ACC112 (cell line): Measurements from ENCODE around the gene REC8.

Source experiments
- H2AFZ ChIP-seq: fragments of 200-600 bp; sonication (generic); one replicate; pipeline ENCODE4 v1.6.0; 2017; ENCODE audit warnings: antibody characterized with exemption, low read length; ENCODE audit not compliant: unreplicated experiment
- H3K27ac ChIP-seq: fragments of 200-600 bp; sonication (generic); 2 replicates; pipeline ENCODE4 v1.5.1; 2014; ENCODE audit warnings: low read depth, mild to moderate bottlenecking, antibody characterized with exemption, low read length, moderate library complexity
- H3K27me3 ChIP-seq: fragments of 200-600 bp; sonication (generic); 2 replicates; pipeline ENCODE4 v1.6.1; 2014; ENCODE audit warnings: mild to moderate bottlenecking, antibody characterized with exemption, low read length, moderate library complexity, mixed read lengths; ENCODE audit not compliant: insufficient read depth
- H3K36me3 ChIP-seq: fragments of 200-600 bp; sonication (generic); 2 replicates; pipeline ENCODE4 v1.6.1; 2016; ENCODE audit warnings: mild to moderate bottlenecking, antibody characterized with exemption, low read length, moderate library complexity, mixed read lengths; ENCODE audit not compliant: insufficient read depth
- H3K4me1 ChIP-seq: fragments of 200-600 bp; sonication (generic); one replicate; pipeline ENCODE4 v1.6.1; 2016; ENCODE audit warnings: low read length, mixed read lengths; ENCODE audit not compliant: insufficient read depth, unreplicated experiment, control insufficient read depth
- H3K4me3 ChIP-seq: fragments of 200-600 bp; sonication (generic); 2 replicates; pipeline ENCODE4 v1.5.1; 2014; ENCODE audit warnings: mild to moderate bottlenecking, low read depth, low read length
- H3K79me2 ChIP-seq: fragments of 200-600 bp; sonication (generic); one replicate; pipeline ENCODE4 v1.6.0; 2016; ENCODE audit warnings: low read length; ENCODE audit not compliant: control insufficient read depth, unreplicated experiment, insufficient read depth

The REC8 gene

DNA sequence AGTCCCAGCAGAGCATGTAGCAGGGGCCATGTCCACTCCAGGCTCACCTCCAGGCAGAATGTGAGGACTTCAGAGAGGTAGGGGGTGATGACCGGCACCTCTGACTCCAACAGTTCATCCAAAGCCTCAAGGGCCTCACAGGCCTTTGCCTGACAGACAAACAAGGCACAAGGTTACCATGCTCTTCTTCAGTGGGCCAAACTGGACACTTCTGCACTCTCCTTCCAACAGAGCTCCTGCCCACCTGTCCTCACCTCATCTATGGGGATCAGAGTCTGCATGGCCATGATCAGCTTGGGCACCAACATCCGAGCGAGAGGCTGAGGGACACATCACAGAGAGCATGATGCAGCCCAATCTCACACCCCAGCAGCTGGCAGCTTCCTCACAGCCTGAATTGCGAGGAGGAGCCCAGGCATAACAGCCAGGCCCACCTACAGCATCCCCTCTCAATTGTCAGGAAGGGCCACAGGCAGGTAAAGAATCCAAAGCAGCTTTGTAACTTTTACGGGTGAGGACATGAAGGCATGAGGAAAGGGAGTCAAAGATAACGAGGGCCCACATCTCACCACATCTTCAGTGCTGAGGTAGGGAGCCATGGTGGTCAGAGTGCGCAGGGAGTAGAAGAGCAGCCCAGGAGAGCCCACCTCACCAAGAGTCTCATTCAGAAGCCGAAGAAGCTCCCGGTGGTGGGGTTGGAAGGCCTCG is 15.1 kb downstream of the REC8 start:
- peaks cover 6% of the 10 kb centered on the region for H3K4me1 ChIP-seq
- H3K4me3 ChIP-seq = peak overlapping the region; percentile 90; the same call in 1 of the 2 replicates
- H2AFZ ChIP-seq = no peak overlapping the region
- H3K27ac ChIP-seq = no peak overlapping the region
- no peaks in the 10 kb centered on the region for H3K27me3 ChIP-seq
- H3K36me3 ChIP-seq = 0 out of 2 replicates have a peak, but pooled peaks cover 8% of the 10 kb centered on the region
- peaks cover 11% of the 10 kb centered on the region for H3K79me2 ChIP-seq

DNA sequence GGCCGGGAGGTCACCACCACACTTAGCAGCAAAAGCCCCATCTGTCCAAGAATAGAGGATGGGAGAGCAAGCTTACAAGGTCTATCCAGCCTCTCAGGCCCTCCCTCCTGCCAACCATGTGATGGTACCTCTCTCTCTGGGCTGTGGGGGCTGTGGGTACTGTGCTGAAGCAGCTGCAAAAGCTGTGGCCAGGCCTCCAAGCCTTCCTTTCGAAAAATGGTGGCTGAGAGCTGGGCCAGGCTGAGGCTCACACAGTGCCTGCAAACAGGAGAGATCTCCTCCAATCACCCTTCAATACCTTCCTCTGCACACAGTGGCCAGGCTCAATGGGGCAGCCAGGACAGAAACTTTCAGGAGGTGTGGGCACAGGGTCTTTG is 15.6 kb downstream of the REC8 start:
- Histone ChIP-seq H2AFZ (no peak overlapping the region), H3K27ac (no peak overlapping the region), H3K36me3 (peaks cover 13% of the 10 kb centered on the region), H3K27me3 (no peaks in the 10 kb centered on the region), H3K4me3 (peak overlapping the region; percentile 90), H3K4me1 (peaks cover 6% of the 10 kb centered on the region), H3K79me2 (peaks cover 13% of the 10 kb centered on the region)

DNA sequence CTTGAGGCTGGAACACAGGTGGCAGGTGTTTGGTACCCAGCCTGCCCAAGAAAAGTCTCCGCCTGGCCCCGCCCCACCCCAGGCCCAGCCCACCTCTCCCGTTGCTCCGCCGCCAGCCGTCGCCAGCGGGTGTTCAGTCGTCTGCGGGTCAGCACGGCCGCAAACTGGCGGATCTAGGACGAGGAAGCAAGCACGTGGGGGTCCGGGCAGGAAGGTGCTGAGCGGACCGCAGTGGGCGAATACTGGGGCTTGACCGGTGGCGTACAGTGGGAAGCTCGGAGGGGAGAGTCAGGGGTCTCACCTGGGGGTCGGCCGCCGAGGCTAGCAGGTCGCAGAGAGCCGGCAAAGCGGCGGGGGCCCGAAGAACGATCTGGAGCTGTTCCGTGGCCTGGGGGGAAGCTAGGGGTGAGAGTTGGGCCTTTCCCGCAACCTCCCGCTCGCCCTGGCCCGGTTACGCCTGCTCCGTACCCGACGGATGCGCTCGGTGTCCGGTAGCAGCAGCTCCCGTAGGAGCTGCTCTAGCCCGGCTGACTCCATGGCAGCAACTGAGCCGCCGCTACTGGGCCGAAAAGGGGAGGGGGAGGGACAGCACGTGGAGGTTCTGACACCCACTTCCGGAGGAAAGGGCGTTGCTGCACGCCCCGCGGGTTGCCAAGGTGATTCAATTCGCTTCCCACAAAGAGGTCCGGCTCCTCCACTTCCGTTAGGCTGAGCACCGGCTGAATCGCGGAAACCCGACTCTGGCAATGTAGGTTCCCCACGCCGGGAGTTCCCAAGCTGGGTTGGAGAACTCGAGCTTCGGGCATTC is 16.6 kb downstream of the REC8 start, which contains the start of gene IPO4:
Gene IPO4 (minus strand): TSS at position 566 of the 808 bp plus-strand sequence. CDS start 29 bp downstream, at position 537.
- Histone ChIP-seq H3K27ac (peak within 1 kb of the TSS; percentile 45), H3K4me1 (peaks cover 6% of the 10 kb centered on the region), H3K4me3 (peak within 1 kb of the TSS; percentile 90), H2AFZ (peak within 1 kb of the TSS; percentile 15), H3K36me3 (peaks cover 19% of the 10 kb centered on the region), H3K27me3 (no peaks in the 10 kb centered on the region), H3K79me2 (peaks cover 19% of the 10 kb centered on the region)

DNA sequence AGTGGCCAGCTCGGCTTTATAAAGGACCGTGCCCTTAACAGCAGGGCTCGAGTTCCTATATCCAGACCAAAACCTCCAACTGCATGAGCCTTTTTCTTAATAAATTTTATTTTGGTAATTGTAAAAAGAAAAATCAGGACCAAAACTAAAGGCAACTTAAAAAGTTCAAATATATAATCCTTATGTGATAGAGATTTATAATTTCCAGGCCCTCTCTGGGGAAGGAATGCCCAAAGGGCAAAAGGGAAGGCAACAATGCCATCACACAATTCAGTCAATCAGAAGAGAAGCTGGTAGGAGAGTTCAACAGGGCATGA is 17.1 kb downstream of the REC8 start:
- H3K79me2 ChIP-seq = peaks cover 22% of the 10 kb centered on the region
- H3K4me3 ChIP-seq = peak overlapping the region; percentile 90
- H3K27ac ChIP-seq = peak overlapping the region; percentile 18
- peaks cover 9% of the 10 kb centered on the region for H3K4me1 ChIP-seq
- no peak overlapping the region for H2AFZ ChIP-seq
- no peaks in the 10 kb centered on the region for H3K27me3 ChIP-seq
- peaks cover 19% of the 10 kb centered on the region for H3K36me3 ChIP-seq

DNA sequence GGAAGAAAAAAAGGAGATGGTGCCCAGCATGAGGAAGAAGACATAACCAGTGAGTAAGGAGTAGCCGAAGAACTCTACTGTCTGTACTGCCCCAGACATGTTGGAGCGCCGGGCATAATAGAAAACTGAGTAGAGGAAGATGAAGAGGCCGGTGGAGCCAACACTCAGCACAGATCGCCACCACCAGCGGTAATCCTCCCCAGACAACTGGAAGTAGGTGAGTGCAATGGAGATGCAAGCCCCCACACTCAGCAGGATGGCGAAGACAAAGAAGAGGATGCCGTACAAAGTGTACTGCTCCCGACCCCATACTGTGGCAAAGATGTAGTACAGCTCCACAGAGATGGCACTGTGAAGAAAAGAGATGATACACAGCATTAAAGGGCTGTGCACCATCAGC is 17.6 kb downstream of the REC8 start:
- H3K36me3 ChIP-seq = peaks cover 19% of the 10 kb centered on the region
- H3K4me1 ChIP-seq = peaks cover 13% of the 10 kb centered on the region
- H2AFZ ChIP-seq = no peak overlapping the region
- H3K27me3 ChIP-seq = no peaks in the 10 kb centered on the region
- H3K79me2 ChIP-seq = peaks cover 27% of the 10 kb centered on the region
- H3K27ac ChIP-seq = peak overlapping the region; percentile 18
- H3K4me3 ChIP-seq = peak overlapping the region; percentile 90; the same call in 1 of the 2 replicates

DNA sequence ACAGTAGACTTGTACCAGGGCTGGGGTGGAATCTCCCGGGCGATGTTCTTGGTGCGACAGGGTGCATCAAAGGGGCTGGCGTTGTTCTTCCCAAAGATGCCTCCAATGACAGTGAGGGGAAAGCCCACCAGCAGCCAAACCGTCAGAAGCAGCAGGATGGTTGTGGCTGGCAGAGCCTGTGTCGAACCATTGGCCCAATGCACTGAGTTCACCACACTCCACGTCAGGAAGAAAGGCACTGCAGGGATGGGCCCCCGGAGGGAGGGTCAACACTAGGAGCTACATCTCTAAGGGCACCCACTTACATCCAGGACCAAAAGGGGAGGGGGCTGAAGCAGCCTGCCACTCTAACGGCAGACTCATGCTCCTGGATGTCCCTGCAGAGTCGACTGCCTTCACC is 18.5 kb downstream of the REC8 start:
- Histone ChIP-seq H3K27ac (no peak overlapping the region), H3K4me1 (peaks cover 16% of the 10 kb centered on the region), H2AFZ (no peak overlapping the region), H3K36me3 (peaks cover 19% of the 10 kb centered on the region), H3K27me3 (no peaks in the 10 kb centered on the region), H3K4me3 (no peak overlapping the region), H3K79me2 (peaks cover 36% of the 10 kb centered on the region)

DNA sequence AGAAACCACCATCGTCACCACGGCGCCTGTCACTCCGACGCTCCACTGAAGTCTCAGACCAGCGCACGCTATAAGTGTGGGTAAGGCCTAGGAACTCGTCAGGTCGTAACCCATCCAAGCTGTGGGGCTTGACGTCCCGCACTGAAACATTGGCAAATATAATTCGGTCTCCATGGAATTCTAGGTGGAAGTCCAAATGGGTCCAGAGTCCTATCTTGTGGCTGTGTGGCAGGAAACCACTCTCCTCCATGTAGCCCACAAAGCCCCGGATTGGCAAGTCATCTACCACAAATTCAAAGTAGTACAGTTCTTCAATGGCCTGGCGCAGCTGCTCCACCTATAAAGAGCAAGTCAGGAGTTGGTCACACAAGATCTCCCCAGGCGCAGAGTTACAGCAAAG is 21.1 kb downstream of the REC8 start:
- no peak overlapping the region for H2AFZ ChIP-seq
- no peak overlapping the region for H3K27ac ChIP-seq
- peaks cover 18% of the 10 kb centered on the region for H3K4me1 ChIP-seq
- peaks cover 43% of the 10 kb centered on the region for H3K79me2 ChIP-seq
- H3K27me3 ChIP-seq = no peaks in the 10 kb centered on the region
- peaks cover 19% of the 10 kb centered on the region for H3K36me3 ChIP-seq
- H3K4me3 ChIP-seq = no peak overlapping the region

DNA sequence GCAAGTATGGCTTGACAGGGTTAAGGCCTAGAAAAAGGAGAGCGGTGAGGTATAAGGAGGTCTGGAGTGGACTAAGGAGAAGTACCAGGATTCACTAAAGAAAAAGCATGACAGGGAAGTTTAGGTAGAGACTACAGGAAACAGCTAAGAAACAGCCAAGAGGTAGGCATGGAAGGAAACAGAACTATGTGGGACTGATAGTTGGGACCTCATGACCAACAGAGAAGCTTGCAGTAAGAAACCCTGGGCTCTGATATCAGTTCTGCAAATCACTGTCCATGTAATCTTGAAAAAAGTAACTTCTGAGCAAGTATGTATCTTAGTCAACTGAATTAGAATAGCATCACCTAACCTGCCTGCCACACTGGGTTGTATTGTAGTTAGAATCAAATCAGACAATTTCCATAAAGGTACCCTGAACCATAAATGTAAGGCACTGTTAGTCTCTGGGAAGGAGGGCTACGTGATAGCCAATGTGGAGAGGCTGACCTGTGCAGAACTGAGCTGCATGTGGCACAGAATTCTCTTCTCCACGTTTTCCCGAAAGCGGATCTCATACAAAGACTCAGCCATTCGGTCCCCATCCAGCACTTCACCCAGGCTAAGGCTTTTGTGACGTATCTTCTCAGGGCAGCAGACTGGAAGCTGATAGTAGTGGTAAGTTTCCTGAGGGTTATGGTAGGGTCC is 22.4 kb downstream of the REC8 start:
- H3K79me2 ChIP-seq = peaks cover 50% of the 10 kb centered on the region
- peaks cover 19% of the 10 kb centered on the region for H3K36me3 ChIP-seq
- peak overlapping the region; percentile 94 for H2AFZ ChIP-seq
- H3K27ac ChIP-seq = peak overlapping the region; percentile 94
- H3K4me3 ChIP-seq = peak overlapping the region; percentile 96
- H3K27me3 ChIP-seq = no peaks in the 10 kb centered on the region
- peaks cover 17% of the 10 kb centered on the region for H3K4me1 ChIP-seq

DNA sequence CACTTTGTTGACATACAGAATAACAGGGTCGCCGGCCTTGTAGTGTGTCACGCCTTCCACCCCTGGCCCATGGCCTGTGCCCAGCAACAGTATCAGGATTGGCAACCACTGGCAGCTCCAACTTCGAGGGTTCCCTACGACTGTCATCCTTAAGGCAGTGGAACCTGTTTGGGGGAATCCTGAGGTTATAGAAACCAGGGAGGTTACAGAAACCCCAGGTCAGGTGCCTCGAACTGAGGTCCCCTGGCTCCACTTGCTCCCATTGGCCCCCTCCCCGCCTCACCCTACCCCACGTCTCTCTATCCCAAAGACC is 22.9 kb downstream of the REC8 start:
- H3K27ac ChIP-seq = peak overlapping the region; percentile 94

DNA sequence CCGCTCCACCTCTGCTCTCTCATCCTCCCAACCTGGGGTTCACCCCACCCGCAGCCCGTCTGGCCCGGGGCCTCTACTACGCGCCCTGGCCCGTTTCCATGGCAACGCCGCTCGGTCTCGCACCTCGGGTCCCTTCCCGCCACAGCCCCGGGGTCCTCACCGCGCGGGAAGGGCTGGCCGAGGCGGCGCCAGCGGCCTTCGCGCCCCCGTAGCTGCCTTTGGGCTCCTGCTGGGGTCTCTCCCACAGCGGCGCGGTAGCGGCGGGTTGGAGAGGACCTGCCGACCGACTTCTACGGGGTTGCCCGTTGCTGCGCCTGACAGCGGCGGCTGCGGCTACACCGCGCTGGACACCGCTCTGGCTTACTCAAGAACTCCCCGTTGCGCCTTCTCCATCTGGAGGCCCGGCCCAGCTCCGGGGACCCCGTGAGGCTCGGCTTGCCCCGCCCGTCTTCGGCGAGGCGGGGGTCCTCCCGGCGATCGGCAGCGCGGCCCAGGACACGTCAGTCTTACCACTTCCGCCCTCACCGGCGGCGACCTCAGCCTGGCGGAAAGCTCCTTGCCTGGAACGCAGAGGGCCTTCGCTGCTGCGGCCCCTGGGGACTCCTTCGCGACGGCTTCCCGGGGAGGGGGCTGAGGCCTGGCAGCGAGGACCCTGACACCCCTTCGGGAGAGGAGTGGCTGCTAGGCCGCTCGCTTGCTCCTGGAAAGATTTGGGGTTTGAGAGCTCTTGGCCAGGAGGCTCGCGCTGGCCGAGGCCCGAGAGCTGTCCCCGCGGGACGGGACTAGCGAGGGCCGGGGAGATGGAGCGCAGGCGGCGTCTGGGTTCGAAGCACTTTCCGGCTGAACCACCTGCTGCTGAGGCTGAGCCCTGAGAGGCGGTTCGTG is 23.5 kb downstream of the REC8 start, which contains the start of gene TM9SF1:
Gene TM9SF1 (minus strand): TSS at position 256 of the 885 bp plus-strand sequence. CDS start 422 bp downstream, outside the sequence.
- Histone ChIP-seq H3K36me3 (peaks cover 13% of the 10 kb centered on the region), H3K79me2 (peaks cover 50% of the 10 kb centered on the region), H2AFZ (peak within 1 kb of the TSS; percentile 94), H3K27ac (peak within 1 kb of the TSS; percentile 94), H3K4me3 (peak within 1 kb of the TSS; percentile 96), H3K4me1 (peaks cover 17% of the 10 kb centered on the region), H3K27me3 (no peaks in the 10 kb centered on the region)

More for the DNA sequence above, 22.9 kb downstream of the REC8 start:
- Histone ChIP-seq H3K4me1 (peaks cover 17% of the 10 kb centered on the region), H3K27me3 (no peaks in the 10 kb centered on the region), H2AFZ (peak overlapping the region; percentile 94), H3K79me2 (peaks cover 50% of the 10 kb centered on the region), H3K36me3 (peaks cover 19% of the 10 kb centered on the region), H3K4me3 (peak overlapping the region; percentile 96)
